Endothelial cell of hepatic sinusoid (primary cell): Measurements from ENCODE around the gene MAST3.

Source experiments
- in situ Hi-C: cut with HindIII; loops from 2 replicates; pipeline ENCODE4 v1.10.0; 2017; ENCODE audit warnings: low sequenced_read_pairs

MAST3 gene

GRCh38 chr19:18130523-18131242 is 33.1 kb downstream of the MAST3 start:
- in situ Hi-C loops = no loop called here

GRCh38 chr19:18131841-18132596 is 34.4 kb downstream of the MAST3 start:
- in situ Hi-C loops = no loop called here

GRCh38 chr19:18135712-18136584 is 38.4 kb downstream of the MAST3 start:
- in situ Hi-C loops = no loop called here

GRCh38 chr19:18137242-18137641 is 39.7 kb downstream of the MAST3 start:
- in situ Hi-C loops = no loop called here

- in situ Hi-C loops = no loop called here
These were observed 40.2 kb downstream of the MAST3 start for GRCh38 chr19:18137657-18138339.

- in situ Hi-C loops = no loop called here
These were observed 42.9 kb downstream of the MAST3 start for GRCh38 chr19:18140473-18140872.

- in situ Hi-C loops = no loop called here
These were observed 43.5 kb downstream of the MAST3 start for GRCh38 chr19:18141031-18141430.

GRCh38 chr19:18143902-18144301 is 46.3 kb downstream of the MAST3 start:
- in situ Hi-C loops = no loop called here

GRCh38 chr19:18144361-18144760 is 46.8 kb downstream of the MAST3 start:
- in situ Hi-C loops = no loop called here

GRCh38 chr19:18144906-18145305 is 47.3 kb downstream of the MAST3 start:
- in situ Hi-C loops = no loop called here

- in situ Hi-C loops = no loop called here
These were observed 47.9 kb downstream of the MAST3 start for GRCh38 chr19:18145391-18145999.

GRCh38 chr19:18147396-18147795 is 49.8 kb downstream of the MAST3 start:
- in situ Hi-C loops = no loop called here

- in situ Hi-C loops = no loop called here
These were observed 52.0 kb downstream of the MAST3 start for GRCh38 chr19:18149596-18149975.

GRCh38 chr19:18150776-18151624 is 53.4 kb downstream of the MAST3 start:
- in situ Hi-C loops = no loop called here

GRCh38 chr19:18152442-18152816 is 54.9 kb downstream of the MAST3 start:
- in situ Hi-C loops = no loop called here

- in situ Hi-C loops = no loop called here
These were observed 55.4 kb downstream of the MAST3 start, which contains the start of gene PIK3R2 for GRCh38 chr19:18152817-18153555. PIK3R2 (plus strand) TSS chr19:18153163; CDS start chr19:18155880, 2,717 bp downstream.

GRCh38 chr19:18153556-18154134 is 56.1 kb downstream of the MAST3 start:
- in situ Hi-C loops = no loop called here
